Smooth muscle cell (in vitro differentiated cells): ENCODE measurements around the gene SEC24A. TPM values are rescaled to one million over a fixed set of nuclear protein-coding genes. Genes with fewer than 3 reads are reported as not detected.

Experiments used
- DNase-seq: peaks from one replicate; lab custom pipeline; 2025; ENCODE audit not compliant: unreplicated experiment; lab: John Stamatoyannopoulos, UW
- H2AFZ ChIP-seq: fragments of 200-600 bp; sonication (generic); 2 replicates; pipeline ENCODE4 v1.6.0; 2016; ENCODE audit warnings: antibody characterized with exemption, low read depth, mild to moderate bottlenecking
- H3F3A ChIP-seq: fragments of 200-600 bp; sonication (generic); 2 replicates; pipeline ENCODE4 v1.6.0; 2017; ENCODE audit warnings: antibody characterized with exemption, low read depth
- H3K27ac ChIP-seq: fragments of 200-600 bp; sonication (generic); 2 replicates; pipeline ENCODE4 v1.5.1; 2016; ENCODE audit warnings: low read depth, mild to moderate bottlenecking
- H3K27me3 ChIP-seq: fragments of 200-600 bp; sonication (generic); 2 replicates; pipeline ENCODE4 v1.6.1; 2016; ENCODE audit warnings: low read depth, mild to moderate bottlenecking
- H3K36me3 ChIP-seq: fragments of 200-600 bp; sonication (generic); 2 replicates; pipeline ENCODE4 v1.5.1; 2016; ENCODE audit warnings: low read depth
- H3K4me1 ChIP-seq: fragments of 200-600 bp; sonication (generic); 2 replicates; pipeline ENCODE4 v1.5.1; 2016; ENCODE audit warnings: low read depth
- H3K4me2 ChIP-seq: fragments of 200-600 bp; sonication (generic); 2 replicates; pipeline ENCODE4 v1.6.0; 2016; ENCODE audit warnings: mild to moderate bottlenecking
- H3K4me3 ChIP-seq: fragments of 200-600 bp; sonication (generic); 2 replicates; pipeline ENCODE4 v1.5.1; 2016; ENCODE audit warnings: mild to moderate bottlenecking
- H3K79me2 ChIP-seq: fragments of 200-600 bp; sonication (generic); 2 replicates; pipeline ENCODE4 v1.6.0; 2016; ENCODE audit warnings: low read depth, mild to moderate bottlenecking
- H3K9ac ChIP-seq: fragments of 200-600 bp; sonication (generic); 2 replicates; pipeline ENCODE4 v1.6.0; 2016; ENCODE audit warnings: low read depth
- H3K9me3 ChIP-seq: fragments of 200-600 bp; sonication (generic); replicated peaks from 2 replicates; pipeline ENCODE4 v1.5.1; 2016; ENCODE audit warnings: low read depth
- H4K20me1 ChIP-seq: fragments of 200-600 bp; sonication (generic); 2 replicates; pipeline ENCODE4 v1.6.0; 2016; ENCODE audit warnings: low read depth
- CTCF ChIP-seq: fragments of 200-600 bp; sonication (generic); IDR thresholded peaks from 2 replicates; pipeline ENCODE4 v1.5.1; 2017; ENCODE audit warnings: borderline replicate concordance, mild to moderate bottlenecking, antibody characterized with exemption; ENCODE audit not compliant: insufficient read depth, poor library complexity, severe bottlenecking
- WGBS: methylation state at CpG from one replicate; pipeline ENCODE4 v1.1.7; 2016; ENCODE audit warnings: low lambda C conversion rate; 5-methylcytosine and 5-hydroxymethylcytosine counted together
- polyA plus RNA-seq: library from polyadenylated mRNA; unstranded; fragments of >200 nt; fragmentation: Nextera tagmentation; extraction: Ambion mirVana; gene quantifications from 2 replicates; pipeline ENCODE4 v1.2.1, GENCODE V29; 2016
- total RNA-seq: library from RNA; depleted of rRNA; stranded (reverse); fragments of >200 nt; gene quantifications from 2 replicates; pipeline ENCODE4 v1.2.3, GENCODE V29; 2014

The SEC24A gene
- total and polyA plus RNA-seq, 2 experiments from 2014 or later, result 27.0 to 76.9 TPM

GRCh38 chr5:134604908-134605307 is 43.7 kb upstream of the SEC24A start:
- Histone ChIP-seq H3K27ac (no peak overlapping the region), H2AFZ (no peak overlapping the region), H3K36me3 (peaks cover 38% of the 10 kb centered on the region), H3K79me2 (no peaks in the 10 kb centered on the region), H3F3A (no peaks in the 10 kb centered on the region), H3K27me3 (no peaks in the 10 kb centered on the region), H3K4me1 (no peaks in the 10 kb centered on the region), H3K4me3 (no peak overlapping the region), H3K4me2 (no peak overlapping the region), H3K9me3 (no peaks in the 10 kb centered on the region), H3K9ac (no peak overlapping the region), H4K20me1 (no peaks in the 10 kb centered on the region)
- no peak for DNase-seq
- no peak for TF ChIP-seq CTCF
- 97% methylated on average over 1 of the region's 1 CpG for WGBS

- H3K79me2 ChIP-seq, result no peaks in the 10 kb centered on the region
These were observed 41.9 kb upstream of the SEC24A start for GRCh38 chr5:134606726-134607125.

GRCh38 chr5:134608555-134608954 is 40.0 kb upstream of the SEC24A start:
- no peak for TF ChIP-seq CTCF

More at GRCh38 chr5:134606726-134607125, 41.9 kb upstream of the SEC24A start:
- Histone ChIP-seq H3K36me3 (peaks cover 45% of the 10 kb centered on the region), H2AFZ (no peak overlapping the region), H3K4me1 (no peaks in the 10 kb centered on the region), H3K27me3 (no peaks in the 10 kb centered on the region), H3K4me3 (no peak overlapping the region), H3K9ac (no peak overlapping the region), H3K9me3 (no peaks in the 10 kb centered on the region), H3K4me2 (no peak overlapping the region), H4K20me1 (no peaks in the 10 kb centered on the region), H3F3A (no peaks in the 10 kb centered on the region), H3K27ac (no peak overlapping the region)
- no peak for DNase-seq
- no peak for TF ChIP-seq CTCF
- WGBS, result 95% methylated on average over 5 of the region's 5 CpGs

GRCh38 chr5:134609232-134609851 is 39.2 kb upstream of the SEC24A start:
- no peak for DNase-seq
- Histone ChIP-seq H3K27me3 (no peaks in the 10 kb centered on the region), H3K4me1 (no peaks in the 10 kb centered on the region), H3K36me3 (peaks cover 51% of the 10 kb centered on the region), H4K20me1 (no peaks in the 10 kb centered on the region), H3K4me2 (no peak overlapping the region), H3F3A (no peaks in the 10 kb centered on the region), H3K9ac (no peak overlapping the region), H2AFZ (no peak overlapping the region), H3K4me3 (no peak overlapping the region), H3K9me3 (no peaks in the 10 kb centered on the region), H3K79me2 (no peaks in the 10 kb centered on the region), H3K27ac (no peak overlapping the region)
- TF ChIP-seq CTCF, result no peak
- WGBS, result 96% methylated on average over 3 of the region's 3 CpGs

More at GRCh38 chr5:134608555-134608954, 40.0 kb upstream of the SEC24A start:
- H3K27me3 ChIP-seq, result no peaks in the 10 kb centered on the region
- peaks cover 49% of the 10 kb centered on the region for H3K36me3 ChIP-seq
- DNase-seq, result no peak
- H3F3A ChIP-seq, result no peaks in the 10 kb centered on the region
- H3K9ac ChIP-seq, result no peak overlapping the region
- H3K27ac ChIP-seq, result no peak overlapping the region
- no peaks in the 10 kb centered on the region for H3K79me2 ChIP-seq
- no peak overlapping the region for H2AFZ ChIP-seq
- no peak overlapping the region for H3K4me2 ChIP-seq
- no peak overlapping the region for H3K4me3 ChIP-seq
- 97% methylated on average over 3 of the region's 3 CpGs for WGBS
- H3K4me1 ChIP-seq, result no peaks in the 10 kb centered on the region
- no peaks in the 10 kb centered on the region for H3K9me3 ChIP-seq
- no peaks in the 10 kb centered on the region for H4K20me1 ChIP-seq
